Stimulated activated effector memory CD8-positive, alpha-beta T cell treated with anti-CD3 and anti-CD28 coated beads, Interleukin-12 subunit alpha, Interleukin-12 subunit beta, amount 100 ng/mL, for 72 hours (primary cell): ENCODE data around the gene RBM26.
A peak's percentile ranks its signal among the peaks of the same experiment; 100 is the strongest.

Source experiments
- ATAC-seq: fragments of 150-1000 bp; cut with Tn5 transposase; 2 replicates; pipeline ENCODE4 v1.10.0; 2021
- DNase-seq, 2 donors: peaks; one replicate each; pipeline ENCODE4 v3.0.0; 2021 to 2022; ENCODE audit warnings: low spot score in 2 of 2
- H3K27ac Mint-ChIP-seq: one replicate; pipeline ENCODE4 v1.8.0; 2022; ENCODE audit warnings: mild to moderate bottlenecking, mixed read lengths
- H3K36me3 Mint-ChIP-seq: one replicate; pipeline ENCODE4 v1.8.0; 2022; ENCODE audit warnings: mild to moderate bottlenecking, mixed read lengths
- H3K4me1 Mint-ChIP-seq: one replicate; pipeline ENCODE4 v1.8.0; 2022; ENCODE audit warnings: mixed read lengths
- H3K4me3 Mint-ChIP-seq: one replicate; pipeline ENCODE4 v1.8.0; 2022; ENCODE audit warnings: mild to moderate bottlenecking, mixed read lengths
- H3K9me3 Mint-ChIP-seq: one replicate; pipeline ENCODE4 v1.8.0; 2022; ENCODE audit warnings: mixed read lengths

RBM26 gene

DNA sequence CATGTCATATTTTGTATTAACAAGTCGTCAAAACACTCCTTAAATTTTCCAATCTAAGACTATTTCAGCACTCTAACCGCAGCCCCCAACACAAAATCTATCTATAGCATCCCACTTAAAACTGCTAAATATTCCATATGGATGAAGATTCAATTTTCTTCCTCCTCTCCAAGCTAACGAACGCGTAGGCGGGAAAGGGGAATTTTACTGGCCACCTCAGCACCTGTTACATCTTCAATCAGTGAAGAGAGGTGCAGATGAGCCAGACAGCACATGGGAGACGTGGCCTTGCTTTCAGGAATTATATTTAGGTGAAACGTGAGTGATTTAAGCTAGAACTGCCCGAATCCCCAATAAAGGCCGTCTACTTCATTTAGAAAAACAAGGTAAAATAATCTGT lies 1.1 kb downstream of the RBM26 start:
- DNase-seq (no peak), ATAC-seq (no peak)
- H3K4me3 Mint-ChIP-seq = no peak overlapping the region
- no peak overlapping the region for H3K27ac Mint-ChIP-seq
- H3K4me1 Mint-ChIP-seq = peaks cover 48% of the 10 kb centered on the region
- peaks cover 20% of the 10 kb centered on the region for H3K36me3 Mint-ChIP-seq
- no peaks in the 10 kb centered on the region for H3K9me3 Mint-ChIP-seq

DNA sequence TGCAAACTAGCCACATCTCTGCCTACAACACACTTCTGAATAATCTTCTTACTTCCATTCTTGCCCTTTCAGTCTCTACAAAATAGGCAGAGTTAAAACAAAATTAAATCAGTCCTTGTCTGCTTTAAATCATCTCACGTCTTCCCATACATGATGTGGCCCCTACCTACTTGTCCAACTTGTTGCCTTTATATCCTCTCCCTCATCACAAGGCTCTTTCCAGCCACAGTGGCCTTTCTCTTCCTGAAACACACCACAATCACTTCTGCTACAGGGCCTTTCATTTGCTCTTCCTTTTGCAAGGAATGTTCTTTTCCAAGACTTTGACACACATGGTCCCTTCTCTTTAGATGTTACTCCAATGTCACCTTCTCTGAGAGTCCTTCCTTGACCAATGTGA lies 1.7 kb downstream of the RBM26 start:
- peaks cover 51% of the 10 kb centered on the region for H3K4me1 Mint-ChIP-seq
- DNase-seq (no peak), ATAC-seq (no peak)
- H3K9me3 Mint-ChIP-seq = no peaks in the 10 kb centered on the region
- H3K4me3 Mint-ChIP-seq = no peak overlapping the region
- no peak overlapping the region for H3K27ac Mint-ChIP-seq
- peaks cover 26% of the 10 kb centered on the region for H3K36me3 Mint-ChIP-seq

DNA sequence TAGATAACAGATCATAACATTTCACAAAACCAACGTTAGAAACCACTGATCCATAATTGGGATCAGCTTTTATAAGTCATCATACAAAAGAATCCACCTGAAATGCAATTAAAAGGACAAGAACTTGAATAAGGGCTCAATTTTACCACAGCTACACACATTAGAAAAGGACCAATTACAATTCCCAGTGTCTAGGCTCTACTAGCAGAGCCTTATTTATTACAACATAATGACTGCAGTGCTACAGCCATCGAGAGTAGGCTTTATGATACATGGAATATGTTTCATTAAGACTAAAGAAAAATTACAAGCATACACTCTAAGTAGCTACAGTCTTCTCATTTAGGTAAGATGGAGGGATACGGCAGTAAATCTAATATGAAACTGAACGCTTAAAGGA lies 2.9 kb downstream of the RBM26 start:
- no peak for DNase-seq
- H3K4me1 Mint-ChIP-seq = peaks cover 58% of the 10 kb centered on the region
- no peaks in the 10 kb centered on the region for H3K9me3 Mint-ChIP-seq
- no peak overlapping the region for H3K4me3 Mint-ChIP-seq
- peak overlapping the region; percentile 79 for H3K27ac Mint-ChIP-seq
- peaks cover 39% of the 10 kb centered on the region for H3K36me3 Mint-ChIP-seq
- no peak for ATAC-seq

DNA sequence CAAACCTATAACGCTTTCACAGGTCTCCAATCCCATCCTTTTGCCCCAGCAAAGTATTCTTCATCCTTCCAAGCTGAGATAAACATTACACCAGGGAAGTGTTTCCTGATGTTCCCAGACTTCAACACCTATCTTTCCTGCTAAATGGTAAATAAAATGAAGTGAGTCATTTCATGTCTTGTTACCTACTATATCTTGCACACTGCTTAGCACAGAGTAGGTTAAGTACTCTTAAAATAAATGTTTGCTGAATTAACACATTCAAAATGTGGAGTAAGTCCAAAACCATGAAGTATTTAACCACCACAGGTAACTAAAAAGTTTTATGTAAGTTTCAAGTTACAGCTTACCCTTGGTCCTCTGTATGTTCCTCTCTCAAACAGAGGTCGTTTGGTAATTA lies 3.4 kb downstream of the RBM26 start:
- H3K4me3 Mint-ChIP-seq = no peak overlapping the region
- H3K36me3 Mint-ChIP-seq = peaks cover 43% of the 10 kb centered on the region
- no peak for ATAC-seq
- no peak for DNase-seq
- H3K9me3 Mint-ChIP-seq = no peaks in the 10 kb centered on the region
- H3K4me1 Mint-ChIP-seq = peaks cover 56% of the 10 kb centered on the region
- peak overlapping the region; percentile 79 for H3K27ac Mint-ChIP-seq

DNA sequence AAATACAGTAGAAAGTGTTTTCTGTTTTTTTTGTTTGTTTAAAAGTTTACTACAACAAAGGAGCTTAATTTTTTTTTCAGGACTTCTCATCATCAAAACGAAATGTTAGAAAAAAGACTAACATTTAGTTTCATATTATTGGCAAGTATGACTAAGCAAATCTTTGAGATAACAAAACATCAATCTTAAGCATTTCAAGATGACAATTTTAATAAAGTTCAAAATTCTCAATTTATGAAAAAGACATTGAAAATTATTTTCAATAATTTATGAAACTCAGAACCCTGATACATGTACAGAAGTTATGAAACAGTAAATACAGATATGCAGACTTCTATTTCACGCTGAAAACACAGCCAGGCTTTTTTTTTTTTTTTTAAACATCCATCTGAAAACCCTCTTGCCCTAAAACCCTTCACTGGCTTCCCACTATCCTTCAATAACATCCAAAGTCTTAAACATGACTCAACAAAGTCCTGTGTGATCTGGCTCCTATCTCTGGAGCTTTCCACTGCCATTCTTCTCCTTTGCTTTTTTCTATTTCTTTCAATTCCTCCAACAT lies 3.9 kb downstream of the RBM26 start:
- ATAC-seq (no peak), DNase-seq (no peak)
- Mint-ChIP-seq H3K27ac (peak overlapping the region; percentile 79), H3K4me1 (peaks cover 50% of the 10 kb centered on the region), H3K36me3 (peaks cover 48% of the 10 kb centered on the region), H3K9me3 (no peaks in the 10 kb centered on the region), H3K4me3 (no peak overlapping the region)

DNA sequence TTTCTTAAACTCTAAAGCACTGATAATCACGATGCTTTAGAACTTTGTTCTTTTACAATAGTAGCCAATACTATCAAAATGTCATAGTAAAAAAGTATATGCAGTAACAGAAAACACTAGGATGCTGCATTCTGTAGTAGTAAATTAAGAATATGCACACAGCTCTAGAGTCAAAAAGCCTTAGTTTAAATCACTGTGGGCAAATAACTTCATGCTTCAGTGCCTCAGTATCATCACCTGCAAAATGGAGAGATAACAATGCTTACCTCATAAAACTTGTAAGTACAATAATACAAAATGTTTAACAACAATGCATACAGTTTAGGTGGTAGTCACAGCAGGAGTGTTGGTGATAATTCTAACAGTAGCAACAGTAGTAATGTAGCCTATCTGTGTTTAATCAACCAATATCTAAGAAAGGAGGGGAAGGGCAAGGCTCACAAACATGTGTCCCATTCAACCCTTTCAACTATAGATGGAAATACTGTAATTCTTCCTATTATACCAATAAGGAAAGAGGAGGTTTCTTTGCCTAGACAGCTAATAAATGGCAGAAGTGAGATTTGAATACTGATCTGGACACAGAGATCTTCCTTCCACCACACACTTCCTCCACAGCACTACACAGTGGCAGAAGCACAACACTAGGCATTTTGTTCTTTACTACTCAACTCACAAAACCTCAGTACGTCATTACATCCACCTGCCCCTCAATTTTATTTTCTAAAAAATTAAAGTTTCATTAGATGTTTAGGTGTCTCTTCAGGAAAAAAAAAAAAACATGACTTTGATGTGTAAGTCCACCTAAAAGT lies 4.6 kb downstream of the RBM26 start:
- Mint-ChIP-seq H3K9me3 (no peaks in the 10 kb centered on the region), H3K36me3 (peaks cover 55% of the 10 kb centered on the region), H3K27ac (peak overlapping the region; percentile 79), H3K4me1 (peaks cover 48% of the 10 kb centered on the region), H3K4me3 (no peak overlapping the region)
- DNase-seq (no peak), ATAC-seq (peak; percentile 55)

DNA sequence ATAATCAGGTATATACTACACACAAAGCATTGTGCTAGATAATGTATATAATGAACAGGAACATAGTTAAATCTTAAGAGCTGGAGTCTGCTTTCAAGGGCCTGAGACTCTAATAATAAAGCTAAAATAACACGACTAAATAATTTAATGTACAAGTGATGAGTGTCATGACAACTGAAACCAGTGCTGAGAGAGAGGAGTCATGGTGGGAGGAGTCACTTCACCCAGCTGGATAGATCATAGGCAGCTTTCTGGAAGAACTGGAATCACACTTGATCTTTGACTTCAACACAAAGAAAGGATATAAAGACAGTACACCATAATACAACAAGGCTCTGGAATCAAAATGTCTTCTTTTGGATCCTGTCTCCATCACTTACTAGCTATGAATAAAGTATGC lies 7.1 kb downstream of the RBM26 start:
- Mint-ChIP-seq H3K4me3 (no peak overlapping the region), H3K9me3 (peaks cover 7% of the 10 kb centered on the region), H3K36me3 (peaks cover 72% of the 10 kb centered on the region), H3K4me1 (peaks cover 71% of the 10 kb centered on the region), H3K27ac (no peak overlapping the region)
- DNase-seq (no peak), ATAC-seq (peak; percentile 63)

DNA sequence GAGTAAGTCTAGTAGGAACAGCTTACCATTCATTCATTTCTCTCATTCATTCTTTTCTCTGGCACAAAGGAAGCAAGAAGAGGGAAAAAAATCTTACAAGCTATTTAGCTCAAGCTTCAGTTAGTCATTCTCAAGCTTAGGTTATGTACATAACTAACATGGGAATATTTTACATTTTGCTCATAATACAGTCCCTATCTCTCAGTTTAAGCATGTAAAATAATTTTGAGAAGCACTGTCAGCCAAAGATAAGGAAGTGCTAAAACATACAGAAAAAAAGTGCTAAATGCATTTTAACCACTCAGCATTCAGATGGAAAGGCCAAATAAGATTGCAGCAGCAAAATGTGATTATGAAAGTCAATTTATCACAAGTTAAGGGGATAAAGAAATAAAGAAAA lies 7.9 kb downstream of the RBM26 start:
- DNase-seq = no peak
- no peak overlapping the region for H3K27ac Mint-ChIP-seq
- H3K4me3 Mint-ChIP-seq = no peak overlapping the region
- peaks cover 72% of the 10 kb centered on the region for H3K36me3 Mint-ChIP-seq
- no peak for ATAC-seq
- peaks cover 78% of the 10 kb centered on the region for H3K4me1 Mint-ChIP-seq
- peaks cover 7% of the 10 kb centered on the region for H3K9me3 Mint-ChIP-seq

DNA sequence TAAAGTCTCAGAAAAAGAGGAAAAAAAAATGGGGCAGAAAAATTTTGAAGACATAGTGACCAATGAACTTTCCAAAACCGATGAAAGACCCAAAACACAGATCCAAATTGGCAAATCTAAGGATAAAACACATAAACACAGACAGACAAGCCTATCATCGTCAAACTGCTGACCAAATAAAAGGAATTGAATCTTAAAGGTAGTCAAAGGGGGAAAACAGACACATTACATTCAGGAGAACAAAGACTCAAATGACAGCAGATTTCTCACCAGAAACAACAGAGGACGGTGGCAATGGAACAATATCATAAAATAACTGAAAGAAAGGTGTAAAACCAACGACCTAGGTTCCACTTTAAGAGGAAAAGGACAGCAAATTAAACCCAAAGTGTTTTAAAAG lies 10.2 kb downstream of the RBM26 start:
- Mint-ChIP-seq H3K4me1 (peaks cover 66% of the 10 kb centered on the region), H3K9me3 (peaks cover 7% of the 10 kb centered on the region), H3K36me3 (peaks cover 82% of the 10 kb centered on the region), H3K4me3 (no peak overlapping the region), H3K27ac (no peak overlapping the region)
- no peak for ATAC-seq
- DNase-seq = no peak

DNA sequence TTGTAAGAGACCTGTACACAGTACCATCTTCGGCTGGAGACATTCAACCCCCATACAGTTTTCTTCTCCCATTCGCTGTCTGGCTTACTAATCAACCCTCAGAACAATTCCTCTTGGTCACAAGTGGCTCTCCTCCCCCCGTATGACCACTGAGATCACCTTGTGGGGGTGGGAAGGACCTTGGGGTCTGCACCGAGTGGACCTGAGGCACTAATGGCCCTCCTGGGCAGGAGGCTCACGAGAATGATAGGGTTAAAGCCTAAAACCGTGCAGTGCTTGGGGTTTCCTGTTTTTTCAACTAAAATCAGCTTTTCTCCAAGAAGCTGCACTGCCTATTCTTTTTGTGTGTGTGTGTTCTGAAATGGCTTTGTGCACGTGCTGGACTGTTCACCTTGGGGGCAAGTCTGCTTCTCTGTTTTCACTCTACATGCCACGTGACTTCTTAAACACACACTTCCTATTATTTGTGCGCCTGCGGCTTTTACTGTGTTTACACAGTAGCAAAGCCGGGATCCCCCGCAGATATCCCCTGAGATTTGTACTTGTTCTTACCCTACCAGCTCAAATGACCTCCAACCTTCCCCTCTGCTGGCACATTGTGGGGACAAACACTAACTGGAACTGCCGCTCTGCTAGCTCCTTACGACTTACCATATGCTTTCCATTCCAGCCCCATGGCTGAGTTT lies 12.3 kb downstream of the RBM26 start:
- DNase-seq (no peak), ATAC-seq (peak; percentile 31)
- Mint-ChIP-seq H3K9me3 (peaks cover 7% of the 10 kb centered on the region), H3K27ac (peak overlapping the region; percentile 3), H3K4me3 (peak overlapping the region; percentile 44), H3K4me1 (peaks cover 54% of the 10 kb centered on the region), H3K36me3 (peaks cover 65% of the 10 kb centered on the region)

DNA sequence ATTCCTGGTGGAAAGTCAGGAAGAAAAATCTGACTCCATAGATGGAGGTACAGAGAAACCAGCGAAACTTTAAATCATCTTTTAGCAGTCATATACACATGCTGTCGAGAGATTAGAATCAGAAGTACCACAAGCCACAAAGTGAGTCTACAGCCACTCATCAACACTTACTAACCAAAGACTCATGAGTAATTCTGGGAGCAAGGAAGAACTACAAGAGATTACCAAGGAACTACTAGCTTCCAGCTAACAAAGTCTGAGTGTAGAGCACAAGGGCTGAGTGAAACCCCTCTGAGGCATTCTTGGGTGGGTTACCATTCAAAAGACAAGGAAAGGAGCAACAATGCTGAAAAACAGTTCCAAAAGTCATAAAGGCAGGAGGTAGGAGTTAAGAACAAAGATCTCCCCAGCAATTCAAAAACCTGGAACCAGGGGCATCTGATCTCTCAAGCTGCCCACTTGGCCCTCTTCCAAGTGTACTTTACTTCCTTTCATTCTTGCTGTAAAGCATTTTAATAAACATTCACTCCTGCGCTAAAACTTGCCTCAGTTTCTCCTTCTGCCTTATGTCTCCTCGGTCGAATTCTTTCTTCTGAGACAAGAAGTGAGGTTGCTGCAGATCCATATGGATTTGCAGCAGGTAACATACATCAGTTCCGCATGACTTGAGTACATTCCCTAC lies 13.0 kb downstream of the RBM26 start:
- peak; percentile 96 for ATAC-seq
- Mint-ChIP-seq H3K27ac (peak overlapping the region; percentile 3), H3K4me1 (peaks cover 54% of the 10 kb centered on the region), H3K9me3 (peaks cover 7% of the 10 kb centered on the region), H3K36me3 (peaks cover 58% of the 10 kb centered on the region), H3K4me3 (peak overlapping the region; percentile 44)
- DNase-seq = no peak

DNA sequence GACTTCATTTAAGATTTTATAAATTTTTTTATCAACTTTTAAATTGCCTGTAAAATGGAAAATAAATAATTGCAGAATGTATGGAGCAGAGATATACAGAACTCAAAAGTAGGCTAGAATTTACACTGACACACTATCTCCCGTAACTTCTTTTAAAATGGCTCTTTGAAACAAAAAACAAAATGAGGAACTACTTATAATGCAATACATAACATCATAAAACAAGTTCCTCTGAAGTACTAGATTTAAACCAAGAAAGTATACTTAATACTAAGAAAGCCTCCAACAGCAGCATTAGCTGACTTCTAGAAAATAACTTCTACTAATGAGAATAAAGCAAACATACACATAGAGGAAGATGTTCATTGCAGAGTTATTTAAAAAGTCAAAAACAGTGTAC lies 17.0 kb downstream of the RBM26 start:
- no peak overlapping the region for H3K27ac Mint-ChIP-seq
- H3K36me3 Mint-ChIP-seq = peaks cover 33% of the 10 kb centered on the region
- DNase-seq = no peak
- peaks cover 47% of the 10 kb centered on the region for H3K4me1 Mint-ChIP-seq
- H3K4me3 Mint-ChIP-seq = no peak overlapping the region
- H3K9me3 Mint-ChIP-seq = no peaks in the 10 kb centered on the region
- no peak for ATAC-seq

DNA sequence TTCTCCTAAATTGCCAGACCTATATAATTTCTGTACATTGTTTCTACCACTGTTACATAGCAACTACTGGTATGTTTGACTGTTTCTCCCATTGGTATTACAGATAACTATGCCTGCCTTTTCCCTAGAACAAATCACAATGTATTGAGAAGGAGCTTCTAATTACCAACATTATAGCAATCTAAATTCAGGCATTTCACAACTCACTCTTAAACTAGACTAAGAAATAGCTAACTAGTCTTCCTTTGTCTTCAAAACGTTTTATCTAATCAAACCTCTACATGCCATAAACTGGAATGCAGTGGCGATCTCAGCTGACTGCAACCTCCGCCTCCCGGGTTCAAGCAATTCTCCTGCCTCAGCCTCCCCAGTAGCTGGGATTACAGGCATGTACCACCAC lies 18.2 kb downstream of the RBM26 start:
- Mint-ChIP-seq H3K9me3 (no peaks in the 10 kb centered on the region), H3K27ac (no peak overlapping the region), H3K4me3 (no peak overlapping the region), H3K4me1 (peaks cover 45% of the 10 kb centered on the region), H3K36me3 (peaks cover 42% of the 10 kb centered on the region)
- no peak for ATAC-seq
- no peak for DNase-seq

DNA sequence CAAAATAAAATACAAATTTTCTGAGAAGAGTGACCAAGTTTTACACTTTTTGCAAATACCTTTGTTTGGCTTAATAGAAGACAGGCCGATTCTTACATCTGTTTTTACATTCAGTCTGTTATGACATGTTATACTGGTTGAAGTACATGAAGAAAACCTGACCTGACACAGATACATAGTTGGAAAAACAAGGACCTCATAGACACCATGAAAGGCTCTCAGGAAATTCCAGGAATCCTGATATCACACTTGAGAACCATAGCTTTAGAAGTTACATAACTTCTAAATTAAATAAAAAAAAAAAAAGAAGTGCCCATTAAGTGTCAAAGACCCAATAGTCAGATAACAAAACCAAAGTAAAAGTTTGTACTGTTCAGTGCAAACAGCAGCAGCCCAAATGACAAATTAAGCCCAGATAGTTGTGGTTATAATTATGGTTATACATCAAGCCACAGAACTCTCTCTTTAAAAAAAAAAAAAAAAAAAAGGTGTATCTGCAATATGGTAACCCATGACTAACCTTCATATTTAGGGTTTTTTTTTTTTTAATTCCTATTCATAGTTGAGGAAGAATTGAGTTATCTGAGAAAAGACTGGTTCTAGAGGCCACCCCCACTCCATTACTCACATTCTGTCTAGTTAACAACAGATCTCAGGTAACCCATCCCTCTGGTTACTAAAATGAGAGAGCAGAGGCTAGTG lies 19.8 kb downstream of the RBM26 start:
- H3K4me3 Mint-ChIP-seq = peak overlapping the region; percentile 12
- no peaks in the 10 kb centered on the region for H3K9me3 Mint-ChIP-seq
- no peak for DNase-seq
- peaks cover 33% of the 10 kb centered on the region for H3K36me3 Mint-ChIP-seq
- H3K27ac Mint-ChIP-seq = no peak overlapping the region
- peaks cover 50% of the 10 kb centered on the region for H3K4me1 Mint-ChIP-seq
- peak; percentile 78 for ATAC-seq

DNA sequence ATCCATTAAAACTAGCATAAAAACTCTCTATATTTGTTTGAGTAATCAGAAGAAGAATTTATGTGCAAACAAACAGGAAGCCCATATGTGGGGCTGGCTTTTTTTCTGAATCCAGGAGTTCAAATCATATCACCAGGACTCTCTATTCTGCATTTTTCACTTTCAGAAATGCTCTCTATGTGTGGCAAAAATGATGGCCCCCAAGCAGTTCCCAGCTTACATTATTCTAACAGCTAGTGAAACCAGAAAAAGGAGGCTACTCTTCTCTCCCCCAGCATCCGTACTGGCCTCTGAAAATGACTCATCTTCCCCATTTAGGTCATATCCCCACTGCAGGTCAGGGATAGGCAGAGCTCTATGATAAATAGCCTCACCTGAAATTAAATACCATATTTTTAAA lies 20.4 kb downstream of the RBM26 start:
- peak in 1 of 2 donors; percentile 68 for DNase-seq

More for the DNA sequence above, 20.4 kb downstream of the RBM26 start:
- H3K27ac Mint-ChIP-seq = no peak overlapping the region
- H3K9me3 Mint-ChIP-seq = no peaks in the 10 kb centered on the region
- peaks cover 30% of the 10 kb centered on the region for H3K36me3 Mint-ChIP-seq
- peaks cover 56% of the 10 kb centered on the region for H3K4me1 Mint-ChIP-seq
- H3K4me3 Mint-ChIP-seq = peak overlapping the region; percentile 12
- ATAC-seq = peak; percentile 89
